GM21737 (cell line): ENCODE measurements around the gene NWD2.
"Not testable (repeated sequence)": the region's sequence is repeated elsewhere in the genome, so short reads cannot be mapped to it uniquely, and the experiment has no call there.

Experiments used
- ATAC-seq: cut with Tn5 transposase; IDR thresholded peaks from one replicate; pipeline ENCODE4 v1.9.1; 2021; ENCODE audit warnings: mild to moderate bottlenecking, moderate library complexity; ENCODE audit not compliant: unreplicated experiment

NWD2 gene

DNA sequence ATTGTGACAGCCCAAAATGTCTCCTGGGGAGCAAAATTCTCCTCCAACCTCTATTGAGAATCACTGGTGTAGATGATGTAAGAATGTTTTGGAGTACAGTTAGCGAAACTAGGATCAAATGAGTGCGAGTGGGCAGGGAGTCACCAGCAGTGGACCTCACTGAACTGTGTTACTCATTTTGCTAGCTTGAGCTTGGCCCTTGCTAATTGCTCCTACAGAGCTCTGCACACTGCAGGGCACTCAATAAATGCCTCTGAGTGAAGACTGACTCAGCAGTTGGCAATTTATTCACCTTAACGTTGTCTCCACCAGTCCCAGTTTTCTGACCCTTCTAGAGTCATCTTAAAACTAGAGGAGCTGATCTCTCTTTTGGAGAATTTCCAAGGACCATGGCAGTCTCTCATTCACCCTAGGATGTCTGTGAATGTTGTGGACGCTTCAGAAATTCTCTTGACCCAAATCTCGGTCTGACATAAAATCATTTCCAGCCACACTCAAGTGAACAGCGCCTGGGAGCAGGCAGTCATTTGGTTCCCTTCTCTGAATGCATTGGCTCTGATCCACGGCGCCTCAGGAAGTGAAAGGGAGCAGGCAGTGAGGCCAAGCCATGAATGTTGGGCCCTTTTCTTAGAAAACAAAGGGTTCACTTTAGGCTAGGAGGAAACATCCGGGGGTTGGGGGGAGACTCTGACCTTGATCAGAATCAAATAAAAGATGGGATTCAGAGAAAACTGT is 148.1 kb downstream of the NWD2 start:
- no peak for ATAC-seq

DNA sequence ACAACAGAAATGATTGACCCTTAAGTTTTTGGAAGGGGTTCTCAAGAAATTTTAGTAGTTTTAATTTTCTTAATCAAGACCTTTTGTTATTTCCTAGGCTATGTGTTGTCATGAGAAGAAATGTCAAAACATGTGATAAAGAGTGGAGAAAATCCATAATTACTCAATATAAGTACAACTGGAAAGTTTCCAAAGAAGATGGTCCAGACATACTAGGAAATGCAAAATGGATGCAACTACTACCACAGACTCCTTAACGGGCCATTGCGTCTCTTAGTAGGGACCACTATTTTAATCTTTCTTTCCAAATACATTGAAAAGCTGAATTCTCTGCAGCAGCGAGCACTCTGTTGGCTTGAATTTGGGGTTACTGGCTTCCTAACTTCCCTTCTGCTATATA is 148.8 kb downstream of the NWD2 start:
- no peak for ATAC-seq

DNA sequence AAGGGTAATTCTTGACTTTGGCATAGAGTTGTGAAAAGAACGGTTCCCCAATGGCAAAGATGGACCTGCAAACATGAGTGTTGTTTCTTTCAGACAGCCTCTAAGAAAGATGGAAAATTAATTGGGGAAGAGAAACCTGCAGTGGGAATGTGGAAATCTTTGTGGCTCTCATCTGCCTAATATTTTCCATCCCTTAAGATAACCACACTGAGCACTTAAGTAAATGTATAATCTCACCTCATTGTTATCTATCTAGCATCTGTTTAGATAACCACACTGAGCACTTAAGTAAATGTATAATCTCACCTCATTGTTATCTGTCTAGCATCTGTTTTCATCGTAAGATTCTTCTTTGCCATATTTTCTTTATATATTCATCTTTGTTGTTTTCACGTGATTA is 149.3 kb downstream of the NWD2 start:
- ATAC-seq = no peak

DNA sequence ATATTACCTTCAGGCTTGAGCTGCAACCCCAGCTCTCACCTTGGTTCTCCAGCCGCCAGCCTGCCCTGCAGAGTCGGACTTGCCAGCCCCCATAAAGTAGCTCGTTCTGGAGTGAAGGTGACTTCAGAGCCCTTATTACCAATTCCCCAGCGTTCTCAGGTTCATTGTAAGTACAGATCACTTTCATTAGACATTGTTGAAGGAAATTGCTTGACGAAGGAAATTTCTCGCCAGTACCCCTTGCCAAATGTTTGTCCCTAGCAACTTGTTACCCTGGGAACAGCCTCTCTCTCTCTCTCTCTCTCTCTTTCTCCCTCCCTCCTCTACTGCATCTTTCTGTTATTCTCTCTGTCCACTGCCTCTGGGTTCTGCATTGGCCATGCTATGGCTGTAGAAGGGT is 153.0 kb downstream of the NWD2 start:
- no peak for ATAC-seq

DNA sequence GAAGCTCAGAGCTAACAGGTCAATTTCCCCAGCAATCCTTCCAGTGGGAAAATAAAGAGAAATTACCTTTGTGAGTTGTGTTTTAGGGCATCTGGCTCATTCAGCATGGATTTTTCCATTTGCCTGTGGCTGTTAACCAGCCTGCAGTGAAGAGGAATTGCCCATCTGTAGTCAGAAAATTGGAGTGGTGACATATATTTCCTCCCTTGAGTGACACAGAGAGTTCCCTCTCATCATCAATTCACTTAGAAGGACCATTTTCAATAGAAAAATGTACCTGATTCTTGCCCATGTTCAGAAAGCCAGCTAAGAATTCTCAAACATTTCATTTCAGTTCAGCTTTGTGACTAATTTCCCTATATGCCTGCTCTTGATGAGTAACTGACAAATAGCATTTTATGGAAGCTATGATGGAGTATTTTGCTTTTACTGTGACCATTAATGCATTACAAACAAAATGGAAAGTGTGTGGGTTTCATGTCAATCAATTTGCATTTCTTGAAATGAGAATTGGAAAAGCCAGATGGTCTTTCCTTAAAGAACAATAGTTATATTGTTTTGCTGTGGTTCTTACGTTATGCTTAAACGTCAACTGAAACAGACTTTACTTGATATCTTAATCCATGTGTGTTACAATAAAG is 155.8 kb downstream of the NWD2 start:
- ATAC-seq = peak; percentile 85

DNA sequence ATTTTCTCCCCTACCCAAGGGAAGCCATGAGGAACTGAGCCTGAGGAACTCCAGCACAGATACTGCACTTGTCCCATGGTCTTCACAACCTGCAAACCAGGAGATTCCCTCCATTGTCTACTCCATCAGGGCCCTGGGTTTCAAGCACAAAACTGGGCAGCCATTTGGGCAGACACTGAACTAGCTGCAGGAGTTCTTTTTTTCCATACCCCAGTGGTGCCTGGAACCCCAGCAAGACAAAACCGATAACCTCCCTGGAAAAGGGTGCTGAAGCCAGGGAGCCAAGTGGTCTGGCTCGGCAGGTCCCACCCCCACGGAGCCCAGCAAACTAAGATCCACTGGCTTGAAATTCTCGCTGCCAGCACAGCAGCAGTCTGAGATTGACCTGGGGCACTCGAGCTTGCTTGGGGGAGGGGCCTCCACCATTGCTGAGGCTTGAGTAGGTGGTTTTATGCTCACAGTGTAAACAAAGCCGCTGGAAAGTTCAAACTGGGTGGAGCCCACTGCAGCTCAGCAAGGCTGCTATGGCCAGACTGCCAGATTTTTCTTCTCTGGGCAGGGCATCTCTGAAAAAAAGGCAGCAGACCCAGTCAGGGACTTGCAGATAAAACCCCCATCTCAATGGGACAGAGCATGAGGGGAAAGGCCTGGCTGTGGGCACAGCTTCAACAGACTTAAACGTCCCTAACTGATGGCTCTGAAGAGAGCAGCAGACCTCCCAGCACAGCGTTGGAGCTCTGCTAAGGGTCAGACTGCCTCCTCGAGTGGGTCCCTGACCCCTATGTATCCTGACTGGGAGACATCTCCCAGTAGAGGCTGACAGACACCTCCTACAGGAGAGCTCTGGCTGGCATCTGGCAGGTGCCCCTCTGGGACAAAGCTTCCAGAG is 163.6 kb downstream of the NWD2 start:
- ATAC-seq = not testable (repeated sequence)

DNA sequence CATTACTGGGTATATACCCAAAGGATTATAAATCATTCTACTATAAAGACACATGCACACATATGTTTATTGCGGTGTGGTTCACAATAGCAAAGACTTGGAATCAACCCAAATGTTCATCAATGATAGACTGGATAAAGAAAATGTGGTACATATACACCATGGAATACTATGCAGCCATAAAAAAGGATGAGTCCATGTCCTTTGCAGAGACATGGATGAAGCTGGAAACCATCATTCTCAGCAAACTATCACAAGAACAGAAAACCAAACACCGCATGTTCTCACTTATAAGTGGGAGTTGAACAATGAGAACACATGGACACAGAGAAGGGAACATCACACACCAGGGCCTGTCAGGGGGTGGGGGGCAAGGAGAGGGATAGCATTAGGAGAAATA is 169.1 kb downstream of the NWD2 start:
- ATAC-seq = not testable (repeated sequence)

DNA sequence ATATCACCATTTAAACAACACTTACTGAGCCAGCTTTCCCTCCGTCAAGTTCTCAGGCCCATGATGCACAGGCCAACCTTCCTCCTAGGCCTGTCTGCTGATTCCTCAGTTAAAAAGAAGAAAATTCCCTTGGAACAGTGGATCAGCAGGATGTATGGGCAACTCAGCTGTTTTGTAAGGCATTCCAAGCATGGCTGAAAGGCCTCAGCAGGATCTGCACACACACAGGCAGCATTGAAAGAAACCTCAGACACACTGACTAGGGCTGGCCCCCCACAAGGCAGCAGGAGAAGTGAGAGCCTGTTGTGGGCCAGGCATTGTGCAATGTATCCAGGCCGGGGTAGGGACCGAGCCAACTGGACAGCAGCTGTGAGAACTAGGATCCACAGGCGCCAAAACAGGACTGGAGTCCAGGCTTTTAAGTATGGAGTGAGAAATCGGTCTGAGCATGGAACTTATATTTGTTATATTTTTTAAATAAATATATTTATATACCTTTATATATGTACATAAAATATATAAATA is 171.4 kb downstream of the NWD2 start:
- no peak for ATAC-seq

DNA sequence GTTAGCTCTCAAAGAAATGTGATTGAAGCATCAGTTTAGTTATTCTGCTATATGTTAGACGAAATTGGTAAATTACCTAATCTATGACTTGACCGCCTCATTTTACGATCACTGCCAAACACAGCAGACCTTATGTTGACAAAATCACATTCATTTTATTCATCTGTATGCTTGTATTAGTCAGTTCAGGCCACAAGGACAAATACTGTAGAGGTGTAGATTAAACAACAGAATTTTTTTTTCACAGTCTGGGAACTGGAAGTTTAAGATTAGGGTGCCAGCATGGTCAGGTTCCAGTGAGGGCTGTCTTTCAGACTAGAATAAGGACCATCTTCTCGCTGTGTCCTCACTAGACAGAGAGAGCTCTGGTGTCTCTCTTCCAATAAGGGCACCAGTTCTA is 177.1 kb downstream of the NWD2 start:
- no peak for ATAC-seq

DNA sequence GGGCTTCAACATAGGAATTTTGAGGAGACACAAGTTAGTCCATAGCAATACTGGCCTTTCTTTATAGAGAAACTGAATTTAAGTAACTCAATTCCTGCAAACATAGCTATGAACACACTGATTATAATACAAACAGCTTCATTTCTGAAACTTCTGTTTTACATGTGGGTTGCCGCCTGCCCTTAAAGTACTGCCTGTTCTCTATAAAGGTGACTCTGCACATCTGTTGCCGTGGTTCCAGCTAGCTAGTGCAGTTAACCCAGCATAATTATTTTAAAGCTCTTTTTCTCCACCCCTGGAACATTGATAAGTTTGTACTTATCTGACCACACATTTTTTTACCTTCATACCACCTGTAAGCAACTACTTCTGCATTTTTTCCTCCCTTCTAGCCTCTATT is 177.6 kb downstream of the NWD2 start:
- ATAC-seq = no peak

DNA sequence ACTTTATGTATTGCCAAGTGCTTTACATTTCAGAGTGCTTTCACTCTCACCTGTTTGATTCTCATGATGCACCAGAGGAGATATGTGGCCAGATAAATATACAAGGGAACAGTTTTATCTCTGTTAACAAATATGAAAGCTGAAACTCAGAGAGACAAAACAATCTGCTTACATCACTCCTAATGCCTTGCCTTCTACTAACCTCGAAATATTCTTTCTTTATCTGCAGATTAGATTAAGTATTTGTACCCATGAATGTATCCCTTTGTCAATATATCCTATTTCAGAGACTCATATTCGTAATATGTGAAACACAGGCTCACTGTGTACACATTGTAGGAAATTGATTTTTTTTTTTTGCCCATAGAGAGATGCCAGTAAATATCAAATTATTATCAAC is 178.1 kb downstream of the NWD2 start:
- ATAC-seq = no peak

DNA sequence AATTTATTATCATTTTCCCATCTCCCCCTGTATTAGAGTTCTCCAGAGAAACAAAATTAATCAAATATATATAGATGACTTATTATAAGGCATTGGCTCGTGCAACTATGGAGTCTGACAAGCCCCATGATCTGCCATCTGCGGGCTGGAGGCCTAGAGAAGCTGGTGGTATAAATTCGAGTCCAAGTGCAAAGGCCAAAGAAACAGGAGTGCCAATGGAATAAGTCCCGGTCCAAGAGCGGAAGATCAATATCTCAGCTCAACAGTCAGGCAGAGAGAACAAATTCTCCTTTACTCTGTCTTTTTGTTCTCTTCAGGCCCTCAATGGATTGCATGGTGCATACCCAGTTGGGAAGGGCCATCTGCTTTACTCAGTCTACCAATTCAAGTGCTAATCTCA is 178.8 kb downstream of the NWD2 start:
- no peak for ATAC-seq

DNA sequence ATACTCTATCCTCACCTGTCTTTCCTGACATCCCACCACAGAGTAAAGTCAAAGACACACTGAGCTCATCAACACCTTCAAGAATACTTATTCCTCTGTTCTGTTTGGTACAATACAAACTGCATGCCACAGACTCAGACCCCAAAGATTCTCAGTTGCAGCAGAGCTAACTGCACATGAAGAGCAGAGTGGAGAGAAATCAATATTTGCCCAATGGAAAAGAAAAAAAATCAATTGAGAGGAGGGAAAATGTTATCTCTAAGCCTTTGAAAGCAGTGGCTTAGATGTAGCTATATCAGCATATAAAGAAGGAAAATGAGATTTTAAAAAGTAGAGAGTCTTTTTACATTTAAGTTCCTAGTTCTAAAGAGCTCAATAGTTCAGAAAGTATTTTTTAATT is 180.2 kb downstream of the NWD2 start:
- ATAC-seq = no peak

DNA sequence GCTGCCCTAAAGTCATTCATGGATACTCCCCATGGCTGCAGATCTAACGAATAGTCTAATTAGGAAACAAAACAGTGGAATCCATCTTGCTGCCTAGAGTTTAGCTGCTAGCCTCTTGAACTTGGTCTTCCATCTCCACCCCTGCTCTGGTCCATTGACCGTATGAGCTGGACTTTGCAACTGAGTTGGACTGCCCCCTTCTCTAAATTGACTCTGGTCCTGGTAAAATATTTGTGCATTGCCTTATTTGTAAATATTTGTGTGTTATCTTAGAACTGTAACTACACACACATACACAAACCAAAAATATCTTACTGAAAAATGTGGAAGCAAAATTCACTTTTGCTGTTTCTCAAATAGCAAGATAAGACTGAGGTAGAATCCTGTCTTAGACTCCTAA is 181.3 kb downstream of the NWD2 start:
- no peak for ATAC-seq

DNA sequence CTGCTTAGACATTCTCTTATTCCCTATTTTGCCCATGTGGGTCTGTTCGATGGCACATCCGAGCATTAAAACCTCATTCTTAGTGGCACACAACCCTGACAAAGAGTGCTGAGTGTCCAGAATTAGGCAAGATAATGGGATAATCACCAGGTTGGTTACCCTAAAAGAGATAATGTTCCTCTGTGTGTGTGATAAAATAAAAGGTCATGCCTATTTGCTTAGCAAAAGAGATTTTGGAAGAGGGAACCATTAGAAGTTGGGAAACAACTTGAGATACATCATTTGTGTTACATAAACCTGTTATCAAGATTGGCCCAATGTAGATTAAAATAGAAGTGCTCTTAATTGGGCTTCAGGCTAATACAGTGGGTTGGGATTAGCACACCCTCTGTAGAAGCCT is 182.7 kb downstream of the NWD2 start:
- no peak for ATAC-seq

DNA sequence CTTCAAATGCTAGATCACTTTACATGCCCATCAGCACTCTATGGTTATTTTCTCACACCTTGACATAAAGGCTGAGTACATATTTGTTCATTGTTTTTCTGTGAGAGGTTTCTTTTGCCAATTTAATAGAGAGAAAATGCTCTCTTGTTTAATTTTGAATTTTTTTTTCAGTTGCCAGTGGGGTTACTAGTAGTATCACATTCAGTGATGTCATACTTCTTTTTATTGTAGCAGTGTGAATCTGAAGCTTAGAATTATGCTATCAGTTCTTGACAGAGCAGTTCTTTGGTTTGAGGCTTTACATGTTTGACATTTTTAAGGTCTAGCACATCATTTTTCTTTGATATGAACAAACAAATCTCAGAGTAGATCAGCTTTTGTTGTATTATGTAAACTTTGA is 185.4 kb downstream of the NWD2 start:
- ATAC-seq = no peak

DNA sequence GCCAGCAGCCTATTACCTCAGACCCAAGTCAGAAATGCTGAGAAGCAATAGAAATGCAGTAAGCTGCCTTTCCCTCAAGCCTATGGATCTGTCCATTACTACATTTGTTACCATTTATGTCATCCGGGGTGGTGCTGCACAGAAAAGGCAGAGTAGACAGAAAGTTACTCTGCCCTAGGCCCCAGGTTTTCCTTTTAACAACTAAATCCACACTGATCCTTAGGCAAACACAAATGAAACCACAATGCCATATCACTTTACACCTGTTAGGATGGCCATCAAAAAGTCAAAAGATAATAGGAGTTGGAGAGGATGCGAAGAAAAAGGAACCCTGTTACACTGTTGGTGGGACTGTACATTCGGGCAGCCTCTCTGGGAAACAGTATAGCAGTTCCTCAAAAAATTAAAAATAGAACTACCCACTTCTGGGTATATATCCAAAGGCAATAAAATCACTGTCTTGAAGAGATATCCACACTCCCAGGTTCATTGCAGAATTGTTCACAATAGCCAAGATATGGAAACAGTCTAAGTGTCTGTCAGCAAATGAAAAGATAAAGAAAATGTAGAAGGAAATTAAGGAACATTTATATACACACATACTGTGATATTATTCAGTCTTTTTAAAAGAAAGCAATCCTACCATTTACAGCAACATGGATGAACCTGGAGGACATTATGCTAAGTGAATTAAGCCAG is 186.3 kb downstream of the NWD2 start:
- no peak for ATAC-seq

DNA sequence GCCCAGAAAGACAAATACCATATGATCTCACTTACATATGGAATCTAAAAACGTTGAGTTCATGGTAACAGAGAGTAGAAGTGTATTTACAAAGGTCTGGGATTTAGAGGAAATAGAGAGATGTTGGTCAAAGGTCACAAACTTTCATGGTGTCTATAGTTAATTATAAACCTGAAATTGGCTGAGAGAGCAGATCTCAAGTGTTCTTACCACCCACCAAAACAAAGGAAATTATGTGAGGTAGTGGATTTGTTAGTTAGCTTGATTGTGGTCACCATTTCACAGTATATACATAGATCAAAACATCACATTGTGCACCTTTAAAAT is 186.8 kb downstream of the NWD2 start:
- no peak for ATAC-seq

DNA sequence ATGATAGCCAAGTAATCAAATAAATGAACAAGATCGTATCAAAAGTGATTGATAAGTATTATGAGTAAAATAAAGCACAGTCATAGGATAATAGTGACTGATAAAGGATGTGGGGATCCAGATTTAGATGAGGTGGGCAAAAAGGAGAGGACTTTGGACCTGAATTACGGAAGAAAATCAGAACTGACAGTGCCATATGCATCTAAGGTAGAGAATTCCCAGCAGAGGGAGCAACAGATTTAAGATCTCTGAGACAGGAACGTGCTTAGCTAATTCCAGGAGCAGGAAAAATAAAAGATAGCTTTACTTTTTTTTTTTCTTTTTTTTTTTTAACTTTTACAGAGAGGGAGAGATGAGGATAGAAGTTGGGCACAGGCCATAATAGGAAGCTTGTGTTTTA is 189.9 kb downstream of the NWD2 start:
- ATAC-seq = no peak

DNA sequence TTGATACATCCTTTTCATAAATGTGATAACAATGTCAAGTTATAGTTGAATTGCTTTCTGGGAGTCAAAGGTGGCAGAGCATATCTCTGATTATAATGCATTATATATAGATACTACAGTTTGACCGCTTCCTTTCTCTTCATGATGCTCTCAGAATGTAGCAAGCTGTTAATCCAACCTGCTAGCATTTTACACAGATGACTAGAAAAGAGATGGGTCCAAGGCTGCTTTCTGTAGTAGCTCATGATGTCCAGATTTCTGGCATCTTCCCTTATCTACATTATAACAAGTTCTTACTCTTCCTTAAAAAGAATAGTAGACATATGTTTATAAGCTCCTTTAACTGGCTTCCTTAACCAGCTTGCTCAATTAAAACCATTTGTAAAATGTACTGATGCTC is 192.0 kb downstream of the NWD2 start:
- ATAC-seq = no peak

DNA sequence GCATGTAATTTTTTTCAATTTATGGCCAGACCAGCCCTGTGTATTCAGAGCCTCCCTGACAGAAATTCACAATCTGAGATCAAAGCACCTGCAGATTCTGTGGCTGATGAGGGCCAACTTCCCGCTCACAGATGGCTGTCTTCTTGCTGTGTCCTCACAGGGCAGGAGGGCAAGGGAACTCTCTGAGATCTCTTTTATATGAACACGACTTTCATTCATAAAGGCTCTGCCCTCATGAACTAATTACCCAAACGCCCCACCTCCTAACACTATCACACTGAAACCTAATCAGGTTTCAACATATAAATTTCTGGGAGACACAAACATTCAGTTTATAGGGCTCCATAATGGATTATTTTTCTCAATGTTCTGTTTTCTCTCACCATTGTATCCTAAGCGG is 192.6 kb downstream of the NWD2 start:
- no peak for ATAC-seq
